ENCODE data around the gene ERCC2.

GRCh38 chr19:45352914-45353796, 17.2 kb downstream of the ERCC2 start:
- TF ChIP-seq CTCF (IDR thresholded peaks at IDR 0.05; ENCODE audit: insufficient read depth, low read depth, low read length) (no peak), EZH2 (IDR thresholded peaks at IDR 0.05; ENCODE audit: insufficient read depth, low read length) (no peak)
